HG03066 (cell line): ENCODE measurements around the gene NUDCD3.
"Not testable (repeated sequence)": the region's sequence is repeated elsewhere in the genome, so short reads cannot be mapped to it uniquely, and the experiment has no call there.

Experiments used
- ATAC-seq: cut with Tn5 transposase; IDR thresholded peaks from one replicate; pipeline ENCODE4 v1.9.1; 2021; ENCODE audit warnings: low read depth; ENCODE audit not compliant: unreplicated experiment

NUDCD3 gene

GRCh38 chr7:44519546-44519945, 29.1 kb upstream of the NUDCD3 start:
- no peak for ATAC-seq

DNA sequence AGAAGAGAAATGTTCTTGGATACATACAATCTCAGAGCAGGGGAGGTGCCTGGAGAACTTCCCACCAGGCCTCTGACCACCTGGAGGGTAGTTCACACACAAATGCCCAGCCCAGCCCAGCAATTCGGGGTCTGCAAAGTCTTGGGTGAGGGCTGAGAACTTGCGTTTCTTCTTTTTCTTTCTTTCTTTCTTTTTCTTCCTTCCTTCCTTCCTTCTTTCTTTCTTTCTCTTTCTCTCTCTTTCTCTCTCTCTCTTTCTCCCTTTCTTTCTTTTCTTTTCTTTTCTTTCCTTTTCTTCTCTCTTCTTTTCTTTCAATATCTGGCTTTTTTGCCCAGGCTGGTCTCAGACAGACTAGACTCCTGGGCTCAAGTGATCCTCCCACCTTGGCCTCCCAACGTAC, 28.3 kb upstream of the NUDCD3 start:
- no peak for ATAC-seq

GRCh38 chr7:44517175-44517574, 26.7 kb upstream of the NUDCD3 start:
- ATAC-seq: no peak

GRCh38 chr7:44515590-44516268, 25.3 kb upstream of the NUDCD3 start:
- ATAC-seq: no peak

- ATAC-seq: no peak
These were observed 22.3 kb upstream of the NUDCD3 start for GRCh38 chr7:44512736-44513135.

DNA sequence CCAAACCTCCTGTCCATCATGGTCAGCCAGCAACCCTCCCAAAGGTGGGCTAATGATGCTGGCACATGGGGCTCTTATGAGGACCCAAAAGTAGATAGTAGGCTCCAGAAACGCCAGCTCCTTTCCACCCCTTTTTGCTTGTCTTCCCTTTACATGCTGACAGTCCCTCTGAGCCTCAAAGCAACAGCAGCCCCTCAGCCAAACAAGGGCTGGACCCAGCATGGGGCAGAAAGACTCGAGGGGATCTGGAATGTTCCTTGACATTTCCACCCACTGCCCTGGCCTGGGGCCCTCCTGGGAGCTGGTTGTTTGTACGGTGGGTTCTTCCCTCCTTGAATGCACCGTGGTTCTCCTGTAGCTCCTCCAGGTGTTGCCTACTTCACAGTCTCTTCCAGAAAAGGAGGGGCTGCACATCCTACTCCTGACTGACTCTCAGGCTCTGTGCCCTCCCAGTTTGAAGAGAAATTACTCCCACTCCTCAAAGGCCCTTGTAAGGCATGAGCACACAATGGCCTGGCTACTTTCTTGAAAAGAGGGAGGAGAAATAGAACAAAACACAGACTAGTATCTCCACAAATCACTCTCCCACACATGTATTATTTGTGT, 21.5 kb upstream of the NUDCD3 start:
- ATAC-seq: no peak

DNA sequence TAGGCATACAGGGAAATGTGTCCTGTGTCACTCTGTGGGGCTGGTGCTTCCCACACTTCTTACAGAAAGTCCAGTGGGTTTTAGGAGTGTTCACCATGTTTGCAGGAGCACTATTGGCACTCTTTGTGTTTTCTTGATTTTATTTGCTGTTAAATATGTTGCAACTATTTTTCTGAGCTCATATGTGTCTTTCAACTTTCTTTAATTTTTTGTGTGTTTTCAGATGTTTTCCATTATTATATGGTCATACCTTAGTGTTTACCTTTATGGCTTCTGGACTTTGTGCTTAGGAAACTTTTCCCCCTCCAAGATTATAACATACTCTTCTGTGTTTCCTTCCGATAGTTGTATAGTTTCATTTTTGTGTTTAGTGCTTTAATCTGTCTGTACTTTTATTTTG, 20.8 kb upstream of the NUDCD3 start:
- no peak for ATAC-seq

DNA sequence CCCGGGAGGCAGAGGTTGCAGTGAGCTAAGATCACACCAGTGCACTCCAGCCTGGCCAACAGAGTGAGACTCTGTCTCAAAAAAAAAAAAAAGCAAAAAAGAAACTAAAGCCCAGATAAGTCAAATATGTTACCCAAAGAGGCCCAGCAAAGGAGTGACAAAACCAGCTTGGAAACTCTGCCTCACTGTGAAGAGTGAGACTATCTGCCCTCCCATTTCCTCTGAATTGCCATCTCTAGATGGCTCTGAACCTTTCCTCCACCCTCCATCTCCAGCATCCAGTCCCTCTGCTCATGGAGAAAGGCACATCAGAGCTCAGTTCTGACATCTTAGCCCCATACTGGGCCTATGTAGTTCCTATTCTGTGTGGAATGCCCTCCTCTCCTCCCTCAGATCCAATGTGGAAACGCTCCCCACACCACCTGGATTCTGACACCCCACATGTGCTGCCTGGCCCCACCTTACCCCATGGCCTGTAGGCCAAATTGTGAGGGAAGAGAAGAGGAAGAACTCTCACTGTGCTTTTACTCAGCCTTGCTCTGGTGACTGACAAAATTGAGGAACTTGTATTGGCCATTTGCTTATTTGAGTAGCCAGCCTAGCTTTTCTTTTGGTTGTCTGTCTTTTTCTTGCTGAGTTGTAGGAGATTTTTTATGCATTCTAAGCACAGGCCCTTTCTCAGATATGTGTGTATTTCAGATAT, 18.0 kb upstream of the NUDCD3 start:
- ATAC-seq: no peak

GRCh38 chr7:44506592-44507288, 16.3 kb upstream of the NUDCD3 start:
- not testable (repeated sequence) for ATAC-seq

DNA sequence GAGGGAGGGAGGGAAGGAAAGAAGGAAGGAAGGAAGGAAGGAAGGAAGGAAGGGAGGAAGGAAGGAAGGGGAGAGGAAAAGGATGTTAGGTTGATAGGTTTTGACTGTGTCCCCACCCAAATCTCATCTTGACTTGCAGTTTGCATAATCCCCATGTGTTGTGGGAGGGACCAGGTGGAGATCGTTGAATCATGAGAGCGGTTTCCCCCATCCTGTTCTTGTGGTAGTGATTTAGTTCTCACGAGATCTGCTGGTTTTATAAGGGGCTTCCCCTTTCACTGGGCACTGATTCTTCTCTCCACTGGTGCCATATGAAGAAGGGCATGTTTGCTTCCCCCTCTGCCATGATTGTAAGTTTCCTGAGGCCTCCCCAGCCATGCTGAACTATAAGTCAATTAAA, 15.1 kb upstream of the NUDCD3 start:
- ATAC-seq: no peak

DNA sequence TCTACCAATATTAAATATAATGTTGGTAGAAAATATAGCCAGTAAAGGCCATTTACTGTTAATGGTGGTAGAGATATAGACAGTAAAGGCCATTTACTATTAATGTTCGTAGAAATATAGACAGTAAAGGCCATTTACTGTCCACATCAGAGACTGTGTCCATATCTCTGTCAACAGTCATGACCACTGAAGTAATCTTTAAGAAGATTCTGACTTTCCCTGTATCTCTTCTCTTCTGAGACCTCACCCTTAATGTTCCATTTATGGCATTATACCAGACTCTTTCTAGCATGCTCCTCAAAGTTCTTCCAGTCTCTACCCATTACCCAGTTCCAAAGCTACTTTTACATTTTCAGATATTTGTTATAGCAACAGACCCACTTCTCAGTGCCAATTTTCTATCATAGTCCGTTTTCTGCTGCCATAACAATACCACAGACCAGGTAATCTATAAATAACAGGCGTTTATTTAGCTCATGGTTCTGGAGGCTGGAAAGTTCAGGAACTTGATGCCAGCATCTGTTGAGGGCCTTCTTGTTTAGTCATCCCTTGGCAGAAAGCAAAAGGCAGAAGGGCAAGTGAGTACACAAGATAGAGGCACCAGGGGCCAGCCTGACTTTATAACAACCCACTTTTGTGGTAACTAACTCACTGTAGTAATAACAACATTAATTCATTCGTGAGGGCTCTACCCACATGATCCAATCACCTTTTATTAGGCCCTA, 7.9 kb upstream of the NUDCD3 start:
- no peak for ATAC-seq

DNA sequence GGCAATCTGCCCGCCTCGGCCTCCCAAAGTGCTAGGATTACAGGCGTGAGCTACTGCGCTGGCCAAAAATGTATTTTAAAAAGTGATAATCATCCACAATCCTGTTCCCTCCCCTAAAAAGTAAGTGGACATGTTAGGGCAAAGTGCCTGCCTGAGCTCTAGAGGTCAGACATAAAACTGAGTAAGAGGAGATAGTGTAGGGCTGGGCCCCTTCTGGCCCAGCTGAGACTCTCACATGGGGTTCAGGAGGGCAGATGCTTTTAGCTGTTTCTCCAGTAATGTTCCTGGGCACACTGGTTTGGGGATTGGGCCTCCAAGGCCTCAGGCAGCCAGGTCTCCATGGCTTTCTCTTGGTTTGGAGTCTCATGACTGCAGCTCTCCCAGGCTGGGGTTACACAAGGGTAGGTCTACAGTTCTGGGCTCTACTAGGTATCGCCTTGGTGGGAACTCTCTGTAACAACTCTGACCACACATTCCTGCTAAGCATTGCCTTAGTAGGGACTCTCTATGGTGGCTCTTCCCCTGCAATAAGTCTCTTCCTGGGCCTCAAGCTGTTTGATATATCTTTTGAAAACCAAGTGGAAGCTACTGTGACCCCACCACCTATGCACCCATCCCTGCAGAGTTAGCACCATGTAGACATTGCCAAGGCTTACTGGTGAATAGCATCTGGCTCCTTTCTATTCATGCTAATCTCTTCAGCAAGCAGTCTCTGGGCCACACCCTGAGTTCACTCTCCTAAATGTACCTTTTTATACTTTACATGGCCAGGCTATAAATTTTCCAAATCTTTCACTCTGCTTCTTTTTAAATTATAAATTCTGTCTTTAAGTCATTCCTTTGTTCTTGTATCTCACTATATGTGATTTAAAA, 6.9 kb upstream of the NUDCD3 start:
- ATAC-seq: no peak

DNA sequence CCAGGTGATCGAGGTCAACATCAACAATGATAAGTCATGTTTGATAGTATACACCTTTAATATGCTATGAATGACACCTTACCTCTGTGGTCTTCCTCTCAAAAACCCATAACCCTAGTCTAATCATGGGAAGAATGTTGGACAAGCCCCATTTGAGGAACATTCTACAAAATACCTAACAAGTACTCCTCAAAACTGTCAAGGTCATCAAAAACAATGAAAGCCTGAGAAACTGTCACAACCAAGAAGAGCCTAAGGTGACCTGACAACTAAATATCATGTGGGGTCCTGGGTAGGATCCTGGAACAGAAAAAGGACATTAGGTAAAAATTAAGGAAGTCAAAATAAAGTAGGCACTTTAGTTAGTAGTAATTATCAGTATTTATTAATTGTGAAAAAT, 5.9 kb upstream of the NUDCD3 start:
- no peak for ATAC-seq

- no peak for ATAC-seq
These were observed 4.5 kb upstream of the NUDCD3 start for GRCh38 chr7:44494960-44495359.

DNA sequence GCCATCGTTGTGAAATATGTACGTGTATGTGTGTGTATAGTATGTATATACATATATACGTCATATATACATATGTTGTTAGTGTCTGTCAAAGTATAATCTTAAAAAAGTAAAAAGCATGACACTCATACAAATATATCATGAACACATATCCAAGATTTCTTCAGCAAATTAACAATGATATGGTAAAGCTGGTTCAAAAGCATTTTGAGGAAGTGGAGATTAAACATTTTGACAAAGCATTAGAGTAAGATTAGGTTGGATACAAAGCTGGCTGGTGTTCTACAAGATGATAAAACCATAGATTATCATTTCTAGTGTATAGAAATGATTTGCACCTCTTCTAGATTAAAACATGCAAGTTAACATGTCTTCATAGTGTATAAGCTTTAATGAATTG, 771 bp upstream of the NUDCD3 start:
- ATAC-seq: no peak

GRCh38 chr7:44489955-44490350, 505 bp downstream of the NUDCD3 start:
- peak; percentile 26 for ATAC-seq

- ATAC-seq: no peak
These were observed 1.5 kb downstream of the NUDCD3 start for GRCh38 chr7:44488955-44489354.

DNA sequence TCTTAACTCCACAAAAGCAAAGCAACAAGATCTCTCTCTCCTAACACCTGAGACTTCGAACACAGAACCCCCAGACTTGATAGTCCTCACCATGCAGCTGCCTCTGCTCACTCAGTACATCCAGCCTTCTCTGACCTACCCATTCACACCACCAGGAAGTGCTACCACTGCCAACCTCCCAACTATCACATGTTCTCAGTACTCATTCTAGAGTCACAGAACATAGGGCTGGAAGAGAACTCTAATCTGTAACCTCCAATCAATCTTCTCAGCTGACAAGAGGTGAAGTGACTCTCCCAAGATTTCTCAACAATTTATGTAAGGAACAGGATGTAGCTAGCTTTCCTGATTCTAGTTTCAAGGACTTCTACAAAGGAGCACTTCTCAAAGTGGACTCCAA, 3.8 kb downstream of the NUDCD3 start:
- no peak for ATAC-seq

- ATAC-seq: no peak
These were observed 4.5 kb downstream of the NUDCD3 start for GRCh38 chr7:44486001-44486400.
